HG03521 (cell line): ENCODE data around the gene NPLOC4.

Experiments
- ATAC-seq: cut with Tn5 transposase; IDR thresholded peaks from one replicate; pipeline ENCODE4 v1.9.1; 2021; ENCODE audit warnings: mild to moderate bottlenecking, moderate library complexity; ENCODE audit not compliant: unreplicated experiment

Gene NPLOC4

DNA sequence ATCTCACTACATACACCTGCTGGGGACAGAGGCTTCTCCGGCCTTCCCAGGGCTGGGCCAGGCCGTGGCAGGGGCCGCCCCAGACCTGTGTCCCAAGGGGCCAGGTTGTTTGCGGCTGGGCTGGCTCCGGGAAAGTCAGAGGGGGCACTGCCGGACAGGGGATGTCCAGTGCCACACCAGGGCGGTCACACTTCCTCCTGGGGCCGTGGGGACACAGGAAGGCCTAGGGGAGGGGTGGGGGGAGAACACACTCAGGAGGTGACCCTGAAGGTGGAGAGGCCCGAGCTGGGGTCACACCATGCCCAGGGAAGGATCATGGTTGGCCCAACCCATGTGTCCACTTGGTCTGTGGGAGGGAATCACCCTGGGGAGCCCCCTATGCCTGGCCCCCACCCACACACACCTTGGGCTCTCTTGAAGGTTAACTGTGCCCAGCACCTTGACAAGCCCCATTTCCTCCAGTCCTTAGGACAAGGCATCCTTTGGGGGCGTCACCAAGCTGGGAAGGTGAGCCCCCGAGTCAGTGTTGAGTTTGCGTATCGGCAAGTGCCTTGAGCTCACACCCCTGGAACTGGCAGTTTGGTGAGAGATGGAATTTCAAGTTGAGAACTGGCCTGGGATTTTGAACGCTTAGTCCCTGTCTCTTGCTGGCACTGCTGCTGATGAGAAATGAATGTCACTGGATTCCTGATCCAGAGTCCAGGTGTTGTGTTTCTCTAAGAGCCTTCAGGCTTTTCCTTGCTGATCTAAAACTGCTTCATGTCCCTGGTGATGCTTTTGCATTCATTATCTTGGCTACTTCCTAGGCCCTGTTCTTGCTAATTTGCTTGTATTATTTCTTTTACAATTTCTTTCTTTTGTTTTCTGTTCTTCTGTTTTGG, 116.7 kb downstream of the NPLOC4 start:
- ATAC-seq = no peak

DNA sequence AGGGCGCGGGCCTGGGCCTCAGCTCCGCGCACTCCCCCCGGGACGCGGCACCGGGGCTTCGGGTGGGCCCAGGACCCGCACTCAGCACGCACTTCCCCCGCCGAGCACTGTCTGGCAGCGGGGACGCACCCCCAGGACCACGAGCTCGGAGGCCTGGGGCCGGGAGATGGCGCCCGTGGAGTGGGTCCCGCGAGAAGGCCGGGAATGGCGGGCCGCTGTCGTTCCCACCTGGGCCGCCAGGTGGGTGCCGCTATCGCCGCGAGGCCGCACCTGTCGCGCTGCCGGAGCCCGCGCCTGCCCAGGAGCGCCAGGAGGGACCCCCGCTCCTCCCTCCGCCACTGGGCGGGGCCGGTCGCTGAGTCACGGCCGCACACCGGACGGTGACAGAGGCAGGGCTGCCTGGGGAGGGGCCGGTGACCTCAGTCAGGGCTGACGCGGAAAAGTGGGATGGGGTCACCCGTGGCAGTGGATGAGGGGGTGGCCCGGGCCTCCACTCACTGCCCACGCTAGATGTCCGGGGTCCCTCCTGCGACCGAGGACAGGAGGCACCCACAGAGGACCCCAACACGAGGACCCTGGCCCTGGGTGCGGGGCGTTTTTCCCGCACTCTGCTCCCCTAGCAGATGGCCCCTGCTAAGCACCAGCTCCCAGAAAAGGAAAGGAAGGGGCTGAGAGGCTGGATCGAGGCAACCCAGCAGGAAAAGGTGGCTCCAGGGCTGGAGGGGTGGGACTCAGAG, 117.5 kb downstream of the NPLOC4 start:
- ATAC-seq = no peak

GRCh38 chr17:81518785-81519283, 118.1 kb downstream of the NPLOC4 start:
- ATAC-seq = no peak

DNA sequence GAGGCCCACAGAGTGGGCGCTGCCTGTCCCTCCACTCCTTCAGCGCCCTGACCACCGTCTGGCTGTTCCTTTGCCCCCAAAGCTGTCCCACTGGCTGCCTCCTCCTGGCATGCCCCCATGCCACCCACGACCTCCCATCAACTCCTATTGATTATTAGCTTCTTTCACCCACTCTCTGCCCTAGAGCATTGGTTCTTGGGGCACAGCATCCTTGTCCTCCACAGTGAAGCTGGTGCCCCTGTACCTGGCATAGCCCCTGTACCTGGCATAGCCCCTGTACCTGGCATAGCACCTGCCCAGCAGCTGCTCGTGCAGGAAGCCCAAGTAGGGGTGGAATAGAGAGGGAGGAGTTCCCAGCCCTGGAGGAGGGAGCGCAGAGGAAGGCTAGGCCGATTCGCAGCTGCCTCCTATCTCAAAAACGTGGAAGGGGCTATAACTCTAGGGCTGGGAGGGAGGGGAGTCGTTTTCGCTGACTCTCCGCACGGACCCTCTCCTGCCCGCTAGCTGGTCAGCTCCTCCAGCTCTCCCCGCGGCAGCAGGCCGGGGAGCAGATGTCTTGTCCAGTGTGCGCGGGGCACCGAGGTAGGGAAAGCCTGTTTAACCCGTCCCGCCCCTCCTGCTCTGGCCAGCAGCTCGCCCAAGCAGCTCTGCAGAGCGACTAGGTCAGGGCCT, 118.7 kb downstream of the NPLOC4 start:
- no peak for ATAC-seq

DNA sequence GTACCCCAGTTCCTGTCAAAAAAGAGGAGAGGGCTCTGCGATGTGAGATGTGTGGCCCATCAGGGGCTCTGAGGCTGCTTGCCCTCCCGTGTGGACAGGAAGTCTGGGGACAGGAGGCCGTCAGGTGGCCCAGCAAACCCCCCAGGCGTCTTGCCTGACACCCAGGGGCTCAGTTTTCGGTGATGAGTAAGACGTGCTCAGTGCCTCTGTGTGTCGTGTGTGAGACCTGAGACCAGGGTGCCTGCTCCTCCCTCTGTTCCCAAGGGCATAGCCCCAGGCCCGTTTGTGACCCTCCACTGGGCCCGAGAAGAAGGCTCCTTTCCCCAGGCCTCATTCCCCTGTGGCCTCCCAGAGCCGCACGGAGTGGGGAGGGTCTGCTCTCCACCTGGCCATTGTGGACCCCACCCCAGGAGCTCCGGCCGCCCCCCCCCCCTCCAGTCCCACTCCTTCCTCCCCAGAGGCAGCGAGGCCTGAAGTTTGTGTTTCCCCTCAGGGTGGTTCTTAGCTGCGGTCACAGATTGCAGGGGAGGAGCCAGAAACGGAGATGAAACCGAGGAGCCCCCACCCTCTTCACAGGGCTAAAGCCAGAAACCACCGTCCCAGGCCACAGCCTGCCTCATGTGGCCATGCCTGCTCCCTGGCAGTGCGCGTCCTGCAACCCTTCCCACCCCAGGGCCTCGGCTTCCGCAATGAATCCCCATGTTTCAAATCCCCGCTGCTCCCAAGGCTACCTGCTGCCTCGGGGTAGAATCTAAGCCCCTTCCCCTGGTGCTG, 119.4 kb downstream of the NPLOC4 start:
- no peak for ATAC-seq

GRCh38 chr17:81517009-81517338, 119.9 kb downstream of the NPLOC4 start:
- no peak for ATAC-seq

DNA sequence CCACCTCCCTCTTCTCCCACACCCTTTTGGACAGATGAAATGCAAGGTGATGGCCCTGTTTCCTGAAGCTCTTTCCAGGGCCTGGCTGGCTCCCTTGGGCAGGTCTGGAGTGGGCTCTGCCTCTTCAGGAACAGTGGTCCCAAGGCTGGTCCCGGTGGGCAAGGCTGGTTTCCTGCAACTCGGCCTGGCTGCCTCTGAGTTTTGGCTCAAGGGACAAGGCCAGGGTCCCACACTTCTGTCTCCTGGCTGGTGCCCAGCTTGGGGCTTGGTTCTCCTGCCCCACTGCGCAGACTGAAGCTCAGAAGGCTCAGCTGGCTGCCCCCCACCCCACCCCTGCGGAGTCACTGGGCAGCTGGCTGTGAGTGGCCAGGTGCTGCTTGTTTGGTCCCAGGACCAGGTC, 120.5 kb downstream of the NPLOC4 start:
- no peak for ATAC-seq

DNA sequence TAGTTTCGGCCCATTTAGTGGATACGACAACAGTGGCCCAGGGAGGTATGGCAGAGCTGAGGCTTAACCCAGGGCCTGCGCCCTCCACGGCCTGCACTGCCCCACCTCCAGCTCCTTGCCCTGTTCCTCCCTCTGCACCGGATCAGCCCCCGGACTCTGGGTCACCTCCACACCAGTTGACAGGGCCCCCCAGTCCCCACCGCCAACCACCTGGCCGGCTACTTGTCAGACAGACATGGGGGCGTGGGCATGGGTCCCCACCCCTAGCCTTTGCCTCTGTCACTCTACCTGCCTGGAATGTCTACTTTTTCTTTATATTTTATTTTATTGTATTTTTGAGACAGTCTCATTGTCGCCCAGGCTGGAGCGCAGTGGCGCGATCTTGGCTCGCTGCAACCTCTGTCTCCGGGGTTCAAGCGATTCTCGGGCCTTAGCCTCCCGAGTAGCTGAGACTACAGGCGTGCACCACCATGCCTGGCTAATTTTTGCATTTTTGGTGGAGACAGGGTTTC, 121.3 kb downstream of the NPLOC4 start:
- ATAC-seq = no peak

- peak; percentile 21 for ATAC-seq
Observed at GRCh38 chr17:81514739-81515529, 122.0 kb downstream of the NPLOC4 start.

DNA sequence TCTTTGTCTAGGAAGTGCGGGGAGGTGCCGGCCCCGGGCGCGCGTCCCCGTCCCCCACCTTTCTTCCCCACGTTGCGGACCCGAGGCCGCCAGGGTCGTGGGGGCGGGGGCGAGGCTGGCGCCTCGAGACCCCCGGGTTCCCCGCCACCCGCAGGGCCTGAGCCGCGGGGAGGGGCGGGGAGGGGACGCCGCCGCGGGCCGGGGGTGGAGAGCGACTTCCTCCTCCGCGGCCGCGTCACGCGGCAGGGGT, 122.5 kb downstream of the NPLOC4 start:
- no peak for ATAC-seq

- ATAC-seq = no peak
Observed at GRCh38 chr17:81513753-81514488, 123.0 kb downstream of the NPLOC4 start.

GRCh38 chr17:81513372-81513752, 123.5 kb downstream of the NPLOC4 start:
- ATAC-seq = no peak

- ATAC-seq = peak; percentile 41
Observed at GRCh38 chr17:81512562-81513371, 124.1 kb downstream of the NPLOC4 start, which contains the start of gene ACTG1. Gene ACTG1 (minus strand): TSS chr17:81512799. CDS start chr17:81512354, 445 bp downstream.

GRCh38 chr17:81511804-81512561, 124.9 kb downstream of the NPLOC4 start:
- no peak for ATAC-seq

DNA sequence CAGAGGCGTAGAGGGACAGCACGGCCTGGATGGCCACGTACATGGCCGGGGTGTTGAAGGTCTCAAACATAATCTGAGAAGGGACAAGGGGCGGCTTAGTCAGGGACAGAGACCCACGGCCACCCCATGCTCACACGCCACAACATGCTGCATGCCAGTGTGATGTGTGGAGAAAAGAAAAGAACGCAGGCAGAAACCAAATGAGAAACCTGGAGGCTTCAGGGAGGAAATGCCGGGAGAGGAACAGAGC, 125.4 kb downstream of the NPLOC4 start:
- no peak for ATAC-seq

GRCh38 chr17:81510785-81511553, 125.9 kb downstream of the NPLOC4 start:
- no peak for ATAC-seq
